Measurements from ENCODE around the gene PRRX2.

DNA sequence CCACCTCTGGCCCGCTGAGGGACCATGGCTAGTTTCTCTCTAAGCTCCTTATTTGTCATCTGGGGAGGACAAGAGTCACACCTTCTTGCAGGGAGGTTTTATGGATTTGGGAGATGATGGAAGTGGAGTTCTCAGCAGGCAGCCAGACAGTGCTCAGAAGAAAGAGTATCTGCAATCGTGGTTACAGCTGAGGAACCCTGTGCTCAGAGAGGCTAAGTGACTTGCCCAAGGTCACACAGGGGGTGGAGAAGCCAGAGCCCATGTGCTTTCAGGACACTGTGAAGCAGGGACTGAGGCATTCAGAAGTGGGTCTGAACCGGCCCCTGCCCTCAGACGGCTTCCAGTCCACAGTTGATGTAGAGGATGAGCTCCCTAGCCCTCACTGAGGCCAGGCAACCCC is 10.8 kb downstream of the PRRX2 start:
- TF ChIP-seq, protein P1, sequence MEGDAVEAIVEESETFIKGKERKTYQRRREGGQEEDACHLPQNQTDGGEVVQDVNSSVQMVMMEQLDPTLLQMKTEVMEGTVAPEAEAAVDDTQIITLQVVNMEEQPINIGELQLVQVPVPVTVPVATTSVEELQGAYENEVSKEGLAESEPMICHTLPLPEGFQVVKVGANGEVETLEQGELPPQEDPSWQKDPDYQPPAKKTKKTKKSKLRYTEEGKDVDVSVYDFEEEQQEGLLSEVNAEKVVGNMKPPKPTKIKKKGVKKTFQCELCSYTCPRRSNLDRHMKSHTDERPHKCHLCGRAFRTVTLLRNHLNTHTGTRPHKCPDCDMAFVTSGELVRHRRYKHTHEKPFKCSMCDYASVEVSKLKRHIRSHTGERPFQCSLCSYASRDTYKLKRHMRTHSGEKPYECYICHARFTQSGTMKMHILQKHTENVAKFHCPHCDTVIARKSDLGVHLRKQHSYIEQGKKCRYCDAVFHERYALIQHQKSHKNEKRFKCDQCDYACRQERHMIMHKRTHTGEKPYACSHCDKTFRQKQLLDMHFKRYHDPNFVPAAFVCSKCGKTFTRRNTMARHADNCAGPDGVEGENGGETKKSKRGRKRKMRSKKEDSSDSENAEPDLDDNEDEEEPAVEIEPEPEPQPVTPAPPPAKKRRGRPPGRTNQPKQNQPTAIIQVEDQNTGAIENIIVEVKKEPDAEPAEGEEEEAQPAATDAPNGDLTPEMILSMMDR (optimal IDR thresholded peaks at IDR 0.05 in 1 of 3, IDR thresholded peaks at IDR 0.05 in 1 of 3, conservative IDR thresholded peaks at IDR 0.05 in 1 of 3; ENCODE audit: extremely low read depth in 1 of 3, insufficient read depth in 2 of 3, low read length in 3 of 3), result no peak
- TF ChIP-seq EZH2 (IDR thresholded peaks at IDR 0.05; ENCODE audit: low read length), result no peak
